Effector memory CD4-positive, alpha-beta T cell (primary cell): ENCODE data around the gene TSC1.

Source experiments
- DNase-seq, 3 donors: peaks; one replicate each; pipeline ENCODE4 v3.0.0-alpha.2; 2020
- H3K27ac ChIP-seq: 2 replicates; pipeline ENCODE4 v1.7.0; 2013; ENCODE audit warnings: mild to moderate bottlenecking, low read length, moderate library complexity; ENCODE audit not compliant: insufficient read depth, poor library complexity, severe bottlenecking
- H3K27me3 ChIP-seq: replicated peaks from 2 replicates; pipeline ENCODE4 v1.7.0; 2013; ENCODE audit warnings: mild to moderate bottlenecking, low read length; ENCODE audit not compliant: insufficient read depth, control insufficient read depth, poor library complexity, severe bottlenecking
- H3K36me3 ChIP-seq: 2 replicates; pipeline ENCODE4 v1.7.0; 2013; ENCODE audit warnings: mild to moderate bottlenecking, low read length, moderate library complexity; ENCODE audit not compliant: control insufficient read depth, insufficient read depth
- H3K4me1 ChIP-seq: 2 replicates; pipeline ENCODE4 v1.7.0; 2013; ENCODE audit warnings: low read length, mild to moderate bottlenecking; ENCODE audit not compliant: control insufficient read depth, insufficient read depth, poor library complexity, severe bottlenecking
- H3K4me3 ChIP-seq: 2 replicates; pipeline ENCODE4 v1.7.0; 2013; ENCODE audit warnings: low read length, low read depth, mild to moderate bottlenecking; ENCODE audit not compliant: insufficient read depth, poor library complexity, severe bottlenecking
- H3K9me3 ChIP-seq: 2 replicates; pipeline ENCODE4 v1.7.0; 2013; ENCODE audit warnings: mild to moderate bottlenecking, low read length, moderate library complexity; ENCODE audit not compliant: control insufficient read depth

The TSC1 gene

GRCh38 chr9:132943651-132944293 is 644 bp downstream of the TSC1 start:
- peaks cover 17% of the 10 kb centered on the region for H3K4me1 ChIP-seq
- H3K36me3 ChIP-seq: no peaks in the 10 kb centered on the region
- H3K9me3 ChIP-seq: no peaks in the 10 kb centered on the region
- peak overlapping the region; percentile 98 for H3K4me3 ChIP-seq
- no peak for DNase-seq
- H3K27ac ChIP-seq: peak overlapping the region; percentile 99
- no peaks in the 10 kb centered on the region for H3K27me3 ChIP-seq

GRCh38 chr9:132942541-132943182 is 1.8 kb downstream of the TSC1 start:
- no peaks in the 10 kb centered on the region for H3K9me3 ChIP-seq
- DNase-seq: no peak
- no peak overlapping the region for H3K27ac ChIP-seq
- H3K27me3 ChIP-seq: no peaks in the 10 kb centered on the region
- peaks cover 17% of the 10 kb centered on the region for H3K4me1 ChIP-seq
- H3K36me3 ChIP-seq: no peaks in the 10 kb centered on the region
- H3K4me3 ChIP-seq: no peak overlapping the region

- H3K9me3 ChIP-seq: no peaks in the 10 kb centered on the region
- H3K4me3 ChIP-seq: no peak overlapping the region
- H3K4me1 ChIP-seq: peaks cover 8% of the 10 kb centered on the region
- DNase-seq: no peak
- no peak overlapping the region for H3K27ac ChIP-seq
- H3K36me3 ChIP-seq: no peaks in the 10 kb centered on the region
- H3K27me3 ChIP-seq: no peaks in the 10 kb centered on the region
Measured at GRCh38 chr9:132939169-132939568, 5.2 kb downstream of the TSC1 start.

GRCh38 chr9:132937463-132937901 is 6.9 kb downstream of the TSC1 start:
- Histone ChIP-seq H3K27me3 (no peaks in the 10 kb centered on the region), H3K36me3 (no peaks in the 10 kb centered on the region), H3K4me3 (no peak overlapping the region), H3K9me3 (no peaks in the 10 kb centered on the region), H3K4me1 (no peaks in the 10 kb centered on the region), H3K27ac (no peak overlapping the region)
- no peak for DNase-seq

- Histone ChIP-seq H3K4me3 (no peak overlapping the region), H3K27me3 (no peaks in the 10 kb centered on the region), H3K27ac (no peak overlapping the region), H3K4me1 (no peaks in the 10 kb centered on the region), H3K9me3 (no peaks in the 10 kb centered on the region), H3K36me3 (no peaks in the 10 kb centered on the region)
- DNase-seq: no peak
Measured at GRCh38 chr9:132935026-132935425, 9.4 kb downstream of the TSC1 start.

- H3K4me1 ChIP-seq: no peaks in the 10 kb centered on the region
- no peaks in the 10 kb centered on the region for H3K27me3 ChIP-seq
- H3K9me3 ChIP-seq: no peaks in the 10 kb centered on the region
- no peak overlapping the region for H3K4me3 ChIP-seq
- no peak overlapping the region for H3K27ac ChIP-seq
- peaks cover 16% of the 10 kb centered on the region for H3K36me3 ChIP-seq
- no peak for DNase-seq
Measured at GRCh38 chr9:132931178-132931735, 13.2 kb downstream of the TSC1 start.

GRCh38 chr9:132927704-132928103 is 16.7 kb downstream of the TSC1 start:
- no peak overlapping the region for H3K4me3 ChIP-seq
- no peaks in the 10 kb centered on the region for H3K4me1 ChIP-seq
- no peak for DNase-seq
- H3K27ac ChIP-seq: no peak overlapping the region
- H3K9me3 ChIP-seq: no peaks in the 10 kb centered on the region
- H3K27me3 ChIP-seq: no peaks in the 10 kb centered on the region
- H3K36me3 ChIP-seq: peaks cover 47% of the 10 kb centered on the region

- Histone ChIP-seq H3K4me1 (no peaks in the 10 kb centered on the region), H3K36me3 (peaks cover 85% of the 10 kb centered on the region), H3K27ac (no peak overlapping the region), H3K4me3 (no peak overlapping the region), H3K27me3 (no peaks in the 10 kb centered on the region), H3K9me3 (no peaks in the 10 kb centered on the region)
- no peak for DNase-seq
Measured at GRCh38 chr9:132923346-132923902, 21.0 kb downstream of the TSC1 start.

GRCh38 chr9:132919614-132920268 is 24.7 kb downstream of the TSC1 start:
- Histone ChIP-seq H3K27me3 (no peaks in the 10 kb centered on the region), H3K4me1 (no peaks in the 10 kb centered on the region), H3K36me3 (peaks cover 84% of the 10 kb centered on the region), H3K27ac (no peak overlapping the region), H3K9me3 (no peaks in the 10 kb centered on the region), H3K4me3 (no peak overlapping the region)
- DNase-seq: no peak

GRCh38 chr9:132914924-132915323 is 29.5 kb downstream of the TSC1 start:
- no peak for DNase-seq
- Histone ChIP-seq H3K27me3 (no peaks in the 10 kb centered on the region), H3K4me1 (no peaks in the 10 kb centered on the region), H3K9me3 (no peaks in the 10 kb centered on the region), H3K36me3 (peaks cover 52% of the 10 kb centered on the region), H3K4me3 (no peak overlapping the region), H3K27ac (no peak overlapping the region)
